Astrocyte (in vitro differentiated cells and primary cell): ENCODE results near the gene SVOPL. TPM values are rescaled to one million over a fixed set of nuclear protein-coding genes. Genes with fewer than 3 reads are reported as not detected.

Experiments used
- DNase-seq: peaks from one replicate; pipeline ENCODE4 v3.0.0-alpha.2; 2010; ENCODE audit warnings: low read depth
- FAIRE-seq: peaks from 2 replicates; lab custom pipeline; 2011; peaks lifted over from hg19 to GRCh38; lab: Jason Lieb, UNC
- H2AFZ ChIP-seq: 2 replicates; pipeline ENCODE4 v1.6.0; 2012; ENCODE audit warnings: low read depth, low read length, inconsistent platforms
- H3K27ac ChIP-seq: 2 replicates; pipeline ENCODE4 v1.5.1; 2011; ENCODE audit warnings: low read depth, low read length, inconsistent platforms
- H3K27me3 ChIP-seq: 2 replicates; pipeline ENCODE4 v1.6.0; 2011; ENCODE audit warnings: low read length, inconsistent platforms; ENCODE audit not compliant: insufficient read depth
- H3K36me3 ChIP-seq: 2 replicates; pipeline ENCODE4 v1.5.1; 2011; ENCODE audit warnings: low read length, inconsistent platforms; ENCODE audit not compliant: insufficient read depth
- H3K4me1 ChIP-seq: 2 replicates; pipeline ENCODE4 v1.5.1; 2011; ENCODE audit warnings: low read length, inconsistent platforms; ENCODE audit not compliant: insufficient read depth
- H3K4me2 ChIP-seq: 2 replicates; pipeline ENCODE4 v1.6.0; 2012; ENCODE audit warnings: low read length, inconsistent platforms
- H3K4me3 ChIP-seq: 2 replicates; pipeline ENCODE4 v1.5.1; 2011; ENCODE audit warnings: low read depth, mild to moderate bottlenecking, low read length, inconsistent platforms; ENCODE audit not compliant: insufficient read depth
- H3K79me2 ChIP-seq: 2 replicates; pipeline ENCODE4 v1.6.0; 2012; ENCODE audit warnings: mild to moderate bottlenecking, low read length, inconsistent platforms; ENCODE audit not compliant: insufficient read depth
- H3K9ac ChIP-seq: 2 replicates; pipeline ENCODE4 v1.6.0; 2012; ENCODE audit warnings: mild to moderate bottlenecking, low read length, inconsistent platforms
- H3K9me3 ChIP-seq: 2 replicates; pipeline ENCODE4 v1.5.1; 2012; ENCODE audit warnings: low read depth, mild to moderate bottlenecking, low read length, inconsistent platforms; ENCODE audit not compliant: insufficient read depth
- H4K20me1 ChIP-seq: 2 replicates; pipeline ENCODE4 v1.6.0; 2012; ENCODE audit warnings: low read length, inconsistent platforms; ENCODE audit not compliant: insufficient read depth
- H3K27ac Mint-ChIP-seq: one replicate; pipeline ENCODE4 v1.8.0; 2021; ENCODE audit warnings: mild to moderate bottlenecking, mixed read lengths; ENCODE audit not compliant: unreplicated experiment
- H3K27me3 Mint-ChIP-seq: one replicate; pipeline ENCODE4 v1.8.0; 2021; ENCODE audit warnings: low read depth, mixed read lengths; ENCODE audit not compliant: unreplicated experiment
- H3K36me3 Mint-ChIP-seq: one replicate; pipeline ENCODE4 v1.8.0; 2021; ENCODE audit warnings: low read depth, mixed read lengths; ENCODE audit not compliant: unreplicated experiment
- H3K4me1 Mint-ChIP-seq: one replicate; pipeline ENCODE4 v1.8.0; 2021; ENCODE audit warnings: low read depth, mixed read lengths; ENCODE audit not compliant: unreplicated experiment
- H3K4me3 Mint-ChIP-seq: one replicate; pipeline ENCODE4 v1.8.0; 2021; ENCODE audit warnings: mild to moderate bottlenecking, moderate library complexity, mixed read lengths; ENCODE audit not compliant: unreplicated experiment
- H3K9me3 Mint-ChIP-seq: one replicate; pipeline ENCODE4 v1.8.0; 2021; ENCODE audit warnings: mild to moderate bottlenecking, mixed read lengths; ENCODE audit not compliant: unreplicated experiment
- EZH2 ChIP-seq: IDR thresholded peaks from 2 replicates; pipeline ENCODE4 v1.6.1; 2012; ENCODE audit warnings: mild to moderate bottlenecking, low read length, inconsistent platforms; ENCODE audit not compliant: insufficient read depth
- total RNA-seq: library from RNA; stranded (reverse); gene quantifications from 2 replicates; pipeline ENCODE4 v1.2.1, GENCODE V29; 2021
- TF ChIP-seq, protein P1 (sequence below): IDR thresholded peaks from 2 replicates; pipeline ENCODE4 v1.5.1; 2011; ENCODE audit warnings: low read depth, mild to moderate bottlenecking, inconsistent platforms, low read length, moderate library complexity; ENCODE audit not compliant: insufficient read depth

The SVOPL gene
- total RNA-seq, 1 donor from 2014 or later: 0.34 TPM

- no peak overlapping the region for H3K9ac ChIP-seq
- Mint-ChIP-seq H3K36me3 (peaks cover 32% of the 10 kb centered on the region), H3K4me1 (peaks cover 4% of the 10 kb centered on the region), H3K4me3 (no peak overlapping the region), H3K27me3 (no peaks in the 10 kb centered on the region), H3K27ac (no peak overlapping the region), H3K9me3 (no peaks in the 10 kb centered on the region)
- H4K20me1 ChIP-seq: no peaks in the 10 kb centered on the region
- no peaks in the 10 kb centered on the region for H3K27me3 ChIP-seq
- no peak overlapping the region for H3K4me3 ChIP-seq
- no peak overlapping the region for H3K4me2 ChIP-seq
- TF ChIP-seq, protein P1, sequence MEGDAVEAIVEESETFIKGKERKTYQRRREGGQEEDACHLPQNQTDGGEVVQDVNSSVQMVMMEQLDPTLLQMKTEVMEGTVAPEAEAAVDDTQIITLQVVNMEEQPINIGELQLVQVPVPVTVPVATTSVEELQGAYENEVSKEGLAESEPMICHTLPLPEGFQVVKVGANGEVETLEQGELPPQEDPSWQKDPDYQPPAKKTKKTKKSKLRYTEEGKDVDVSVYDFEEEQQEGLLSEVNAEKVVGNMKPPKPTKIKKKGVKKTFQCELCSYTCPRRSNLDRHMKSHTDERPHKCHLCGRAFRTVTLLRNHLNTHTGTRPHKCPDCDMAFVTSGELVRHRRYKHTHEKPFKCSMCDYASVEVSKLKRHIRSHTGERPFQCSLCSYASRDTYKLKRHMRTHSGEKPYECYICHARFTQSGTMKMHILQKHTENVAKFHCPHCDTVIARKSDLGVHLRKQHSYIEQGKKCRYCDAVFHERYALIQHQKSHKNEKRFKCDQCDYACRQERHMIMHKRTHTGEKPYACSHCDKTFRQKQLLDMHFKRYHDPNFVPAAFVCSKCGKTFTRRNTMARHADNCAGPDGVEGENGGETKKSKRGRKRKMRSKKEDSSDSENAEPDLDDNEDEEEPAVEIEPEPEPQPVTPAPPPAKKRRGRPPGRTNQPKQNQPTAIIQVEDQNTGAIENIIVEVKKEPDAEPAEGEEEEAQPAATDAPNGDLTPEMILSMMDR: no peak
- TF ChIP-seq EZH2: no peak
- peaks cover 32% of the 10 kb centered on the region for H3K36me3 ChIP-seq
- H2AFZ ChIP-seq: no peak overlapping the region
- H3K4me1 ChIP-seq: no peaks in the 10 kb centered on the region
- FAIRE-seq (no peak), DNase-seq (no peak)
- no peak overlapping the region for H3K27ac ChIP-seq
- peaks cover 4% of the 10 kb centered on the region for H3K9me3 ChIP-seq
- H3K79me2 ChIP-seq: no peaks in the 10 kb centered on the region
Measured at GRCh38 chr7:138551102-138551501, 150.1 kb downstream of the SVOPL start.

- Histone ChIP-seq H3K9me3 (peaks cover 2% of the 10 kb centered on the region), H3K27me3 (no peaks in the 10 kb centered on the region), H3K4me1 (no peaks in the 10 kb centered on the region), H3K27ac (no peak overlapping the region), H4K20me1 (no peaks in the 10 kb centered on the region), H3K36me3 (peaks cover 29% of the 10 kb centered on the region), H2AFZ (no peak overlapping the region), H3K4me2 (no peak overlapping the region), H3K79me2 (no peaks in the 10 kb centered on the region), H3K9ac (no peak overlapping the region), H3K4me3 (no peak overlapping the region)
- no peak for DNase-seq
- Mint-ChIP-seq H3K27ac (no peak overlapping the region), H3K4me3 (no peak overlapping the region), H3K36me3 (peaks cover 31% of the 10 kb centered on the region), H3K4me1 (peaks cover 8% of the 10 kb centered on the region), H3K9me3 (no peaks in the 10 kb centered on the region), H3K27me3 (no peaks in the 10 kb centered on the region)
- no peak for FAIRE-seq
- TF ChIP-seq EZH2: no peak
- TF ChIP-seq, protein P1: no peak
Measured at GRCh38 chr7:138550337-138550736, 150.8 kb downstream of the SVOPL start.

DNA sequence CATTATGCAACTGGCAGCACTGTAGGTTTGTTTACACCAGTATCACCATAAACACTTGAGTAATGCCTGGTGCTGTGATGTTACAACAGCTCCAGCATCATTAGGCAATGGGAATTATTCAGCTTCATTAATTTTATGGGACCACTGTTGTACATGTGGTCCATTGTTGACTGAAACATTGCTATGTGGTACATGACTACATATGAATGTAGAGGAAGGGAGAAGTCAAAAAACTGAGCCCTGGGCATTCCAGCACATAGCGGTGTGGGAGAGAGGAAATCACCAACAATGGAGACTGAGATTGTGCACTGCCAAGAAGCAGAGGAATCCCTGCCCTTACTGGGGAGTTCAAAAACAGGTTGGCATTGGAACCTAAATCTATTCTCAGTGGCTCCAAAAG, 152.1 kb downstream of the SVOPL start:
- H3K4me3 ChIP-seq: no peak overlapping the region
- FAIRE-seq (no peak), DNase-seq (no peak)
- H4K20me1 ChIP-seq: no peaks in the 10 kb centered on the region
- TF ChIP-seq EZH2: no peak
- H3K27ac ChIP-seq: no peak overlapping the region
- H3K27me3 ChIP-seq: no peaks in the 10 kb centered on the region
- H3K27ac Mint-ChIP-seq: no peak overlapping the region
- no peak overlapping the region for H3K9ac ChIP-seq
- no peaks in the 10 kb centered on the region for H3K27me3 Mint-ChIP-seq
- peaks cover 30% of the 10 kb centered on the region for H3K36me3 Mint-ChIP-seq
- no peaks in the 10 kb centered on the region for H3K4me1 ChIP-seq
- peaks cover 18% of the 10 kb centered on the region for H3K36me3 ChIP-seq
- H3K79me2 ChIP-seq: no peaks in the 10 kb centered on the region
- H3K9me3 Mint-ChIP-seq: no peaks in the 10 kb centered on the region
- no peak overlapping the region for H3K4me3 Mint-ChIP-seq
- no peak overlapping the region for H2AFZ ChIP-seq
- no peak overlapping the region for H3K4me2 ChIP-seq
- H3K9me3 ChIP-seq: no peaks in the 10 kb centered on the region
- peaks cover 8% of the 10 kb centered on the region for H3K4me1 Mint-ChIP-seq
